GM12891 (cell line): Measurements from ENCODE around the gene AFAP1L1.

Experiments
- POLR2A ChIP-seq: IDR thresholded peaks from 2 replicates; pipeline ENCODE4 v1.6.1; 2011; ENCODE audit warnings: low read depth, low read length, control low read depth
- POLR2AphosphoS5 ChIP-seq: IDR thresholded peaks from 2 replicates; pipeline ENCODE4 v1.6.1; 2011; ENCODE audit warnings: low read depth, low read length, control low read depth
- POU2F2 ChIP-seq: IDR thresholded peaks from 2 replicates; pipeline ENCODE4 v1.6.1; 2011; ENCODE audit warnings: low read depth, mild to moderate bottlenecking, control low read depth, low read length, moderate library complexity
- SPI1 ChIP-seq: IDR thresholded peaks from 2 replicates; pipeline ENCODE4 v1.6.1; 2011; ENCODE audit warnings: low read depth, low read length, control low read depth
- TAF1 ChIP-seq: IDR thresholded peaks from 2 replicates; pipeline ENCODE4 v1.6.1; 2011; ENCODE audit warnings: low read depth, low read length, control low read depth

DNA sequence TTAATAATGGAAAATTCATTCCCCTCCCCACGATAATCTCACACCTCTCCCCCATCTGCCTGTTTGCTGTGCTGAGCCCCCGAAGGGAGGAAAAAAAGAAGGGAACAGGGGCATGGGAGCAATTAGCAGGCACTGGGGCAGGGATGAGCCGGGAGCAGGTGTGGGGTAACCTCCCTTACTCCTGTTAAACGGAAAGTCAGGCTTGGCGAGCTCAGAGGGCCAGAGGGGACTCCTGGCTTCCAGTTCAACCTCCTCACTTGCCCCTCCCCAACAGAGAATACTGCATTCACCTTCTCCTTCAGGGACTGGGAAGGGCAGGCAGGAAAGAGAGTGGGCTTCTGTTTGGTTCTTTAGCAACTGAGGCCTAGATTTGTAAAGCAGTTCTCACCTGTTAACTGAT lies 1.6 kb downstream of the AFAP1L1 start:
- TF ChIP-seq POLR2AphosphoS5: no peak
- TF ChIP-seq POLR2A: no peak
- no peak for TF ChIP-seq TAF1
- TF ChIP-seq POU2F2: no peak
- no peak for TF ChIP-seq SPI1
